ENCODE measurements around the gene POLH.
A peak's percentile ranks its signal among the peaks of the same experiment; 100 is the strongest.

POLH gene

DNA sequence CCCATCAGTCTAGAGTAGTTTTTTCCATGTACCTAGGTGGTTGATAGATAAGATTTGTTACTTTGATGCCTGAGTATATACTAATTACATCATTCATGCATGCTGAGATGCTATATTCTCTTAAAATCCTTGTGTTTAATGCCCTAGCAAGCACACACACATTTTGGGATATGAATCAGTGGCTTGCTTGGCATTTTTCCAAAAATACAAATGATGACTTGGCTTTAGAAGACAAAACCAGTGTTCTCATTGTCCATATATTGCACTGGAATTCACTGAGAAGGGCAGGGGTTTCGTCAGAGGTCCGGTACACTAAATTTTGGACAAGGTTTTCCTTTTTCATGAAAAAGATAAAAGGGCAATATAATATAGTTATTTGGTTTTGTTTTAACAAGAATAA is 28.2 kb downstream of the POLH start:
- Histone ChIP-seq H3K4me1 (ENCODE audit: control insufficient read depth, insufficient read depth, low read length) (no peaks in the 10 kb centered on the region), H3K27me3 (ENCODE audit: control insufficient read depth in 1 of 2, insufficient read depth in 2 of 2, low read length in 2 of 2) (no peaks in the 10 kb centered on the region), H3K36me3 (ENCODE audit: control insufficient read depth in 2 of 2, insufficient read depth in 2 of 2, low read length in 2 of 2) (peaks cover 11 to 12% of the 10 kb centered on the region in 2 donors), H3K27ac (ENCODE audit: low read length) (no peak overlapping the region), H3K9me3 (ENCODE audit: control insufficient read depth in 2 of 2, low read length in 2 of 2) (no peaks in the 10 kb centered on the region), H3K9ac (ENCODE audit: low read length in 2 of 2) (no peak overlapping the region), H3K4me3 (ENCODE audit: low read length in 2 of 2) (no peak overlapping the region)

DNA sequence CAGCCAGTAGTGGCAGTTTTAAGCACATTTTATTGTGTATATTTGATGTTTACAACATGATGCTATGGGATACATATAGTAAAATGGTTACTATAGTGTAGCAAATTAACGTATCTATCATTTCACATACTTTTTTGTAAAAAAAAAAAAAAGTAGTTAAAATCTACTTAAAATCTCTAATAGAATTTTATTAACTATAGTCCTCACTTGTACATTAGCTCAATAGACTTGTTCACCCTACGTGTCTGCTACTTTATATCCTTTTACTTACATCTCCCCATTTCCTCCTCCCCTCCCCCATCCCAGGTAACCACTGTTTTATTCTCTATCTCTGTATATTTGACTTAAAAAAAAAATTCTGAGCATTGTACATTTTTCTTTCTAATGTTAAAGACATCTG is 30.0 kb downstream of the POLH start:
- no peak overlapping the region for H3K27ac ChIP-seq (ENCODE audit: low read length)
- H3K9ac ChIP-seq (ENCODE audit: low read length in 2 of 2), result no peak overlapping the region
- peaks cover 8 to 12% of the 10 kb centered on the region in 2 donors for H3K36me3 ChIP-seq (ENCODE audit: control insufficient read depth in 2 of 2, insufficient read depth in 2 of 2, low read length in 2 of 2)
- H3K27me3 ChIP-seq (ENCODE audit: control insufficient read depth in 1 of 2, insufficient read depth in 2 of 2, low read length in 2 of 2), result no peaks in the 10 kb centered on the region
- no peaks in the 10 kb centered on the region for H3K9me3 ChIP-seq (ENCODE audit: control insufficient read depth in 2 of 2, low read length in 2 of 2)
- H3K4me1 ChIP-seq (ENCODE audit: control insufficient read depth, insufficient read depth, low read length), result no peaks in the 10 kb centered on the region
- no peak overlapping the region for H3K4me3 ChIP-seq (ENCODE audit: low read length in 2 of 2)

DNA sequence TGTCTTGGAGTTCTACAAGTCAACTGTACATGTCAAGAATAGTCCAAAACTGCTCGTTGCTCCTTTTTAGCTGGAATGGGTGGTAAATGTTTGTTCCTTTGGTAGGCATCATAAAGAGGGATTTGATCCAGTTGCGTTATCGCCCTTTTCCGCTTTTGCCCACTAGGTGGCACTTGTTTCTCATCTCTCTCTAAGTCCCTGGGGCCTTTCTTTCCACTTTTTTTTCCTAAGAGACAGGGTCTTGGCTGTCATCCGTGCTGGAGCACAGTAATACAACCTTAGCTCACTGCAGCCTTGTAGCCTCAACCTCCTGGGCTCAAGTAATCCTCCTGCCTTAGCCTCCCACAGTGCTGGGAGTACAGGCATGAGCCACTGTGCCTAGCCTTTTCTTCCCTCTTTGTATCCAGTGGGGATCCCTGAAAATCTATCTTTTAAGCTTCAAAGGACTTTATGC is 32.4 kb downstream of the POLH start:
- Histone ChIP-seq H3K27ac (ENCODE audit: low read length) (no peak overlapping the region), H3K4me3 (ENCODE audit: low read length in 2 of 2) (no peak overlapping the region), H3K36me3 (ENCODE audit: control insufficient read depth in 2 of 2, insufficient read depth in 2 of 2, low read length in 2 of 2) (peaks cover 10 to 12% of the 10 kb centered on the region in 2 donors), H3K9me3 (ENCODE audit: control insufficient read depth in 2 of 2, low read length in 2 of 2) (no peaks in the 10 kb centered on the region), H3K9ac (ENCODE audit: low read length in 2 of 2) (no peak overlapping the region), H3K4me1 (ENCODE audit: control insufficient read depth, insufficient read depth, low read length) (no peaks in the 10 kb centered on the region), H3K27me3 (ENCODE audit: control insufficient read depth in 1 of 2, insufficient read depth in 2 of 2, low read length in 2 of 2) (no peaks in the 10 kb centered on the region)

DNA sequence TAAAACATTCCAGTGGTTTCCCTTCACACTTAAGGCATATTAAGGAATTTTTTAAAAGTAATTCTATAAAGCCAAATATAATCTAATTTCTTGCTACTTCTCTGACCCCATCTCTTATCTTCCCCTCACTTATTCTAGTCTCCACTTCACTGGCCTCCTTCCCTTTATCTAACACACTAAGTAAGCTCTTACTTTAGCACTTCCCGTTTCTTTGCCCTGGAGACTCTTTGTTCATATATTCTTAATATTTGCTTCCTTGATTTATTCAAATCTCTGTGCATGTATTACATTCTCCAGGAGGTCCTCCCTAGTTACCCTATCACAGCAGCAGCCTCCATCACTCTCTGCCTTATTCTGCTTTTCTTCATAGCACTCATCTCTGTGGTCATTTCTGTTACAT is 32.8 kb downstream of the POLH start:
- Histone ChIP-seq H3K9me3 (ENCODE audit: control insufficient read depth in 2 of 2, low read length in 2 of 2) (no peaks in the 10 kb centered on the region), H3K27ac (ENCODE audit: low read length) (no peak overlapping the region), H3K9ac (ENCODE audit: low read length in 2 of 2) (no peak overlapping the region), H3K4me1 (ENCODE audit: control insufficient read depth, insufficient read depth, low read length) (no peaks in the 10 kb centered on the region), H3K27me3 (ENCODE audit: control insufficient read depth in 1 of 2, insufficient read depth in 2 of 2, low read length in 2 of 2) (no peaks in the 10 kb centered on the region), H3K4me3 (ENCODE audit: low read length in 2 of 2) (no peak overlapping the region), H3K36me3 (ENCODE audit: control insufficient read depth in 2 of 2, insufficient read depth in 2 of 2, low read length in 2 of 2) (peaks cover 10 to 12% of the 10 kb centered on the region in 2 donors)

DNA sequence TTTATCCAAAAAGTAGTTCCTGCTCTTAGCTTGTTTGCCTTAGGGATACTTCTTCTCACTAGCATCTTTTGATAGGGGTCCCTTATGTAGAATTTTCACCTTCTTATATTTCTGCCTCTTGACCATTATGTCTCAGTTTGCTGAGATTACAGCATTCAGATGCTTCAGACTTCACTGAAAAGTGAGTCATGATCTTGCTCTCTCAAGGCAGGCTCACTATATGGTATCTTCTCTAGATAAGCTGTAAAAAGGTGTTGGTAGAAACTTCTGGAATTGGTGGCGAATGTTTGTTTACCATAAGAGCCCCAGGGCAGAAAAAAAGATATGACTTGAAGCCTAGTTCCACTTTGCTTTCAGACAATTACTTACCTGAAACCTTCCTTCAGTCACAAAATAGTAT is 33.4 kb downstream of the POLH start:
- H3K9ac ChIP-seq (ENCODE audit: low read length in 2 of 2), result no peak overlapping the region
- H3K9me3 ChIP-seq (ENCODE audit: control insufficient read depth in 2 of 2, low read length in 2 of 2), result no peaks in the 10 kb centered on the region
- H3K4me1 ChIP-seq (ENCODE audit: control insufficient read depth, insufficient read depth, low read length), result no peaks in the 10 kb centered on the region
- no peak overlapping the region for H3K27ac ChIP-seq (ENCODE audit: low read length)
- no peaks in the 10 kb centered on the region for H3K27me3 ChIP-seq (ENCODE audit: control insufficient read depth in 1 of 2, insufficient read depth in 2 of 2, low read length in 2 of 2)
- H3K4me3 ChIP-seq (ENCODE audit: low read length in 2 of 2), result no peak overlapping the region
- peaks cover 11 to 14% of the 10 kb centered on the region in 2 donors for H3K36me3 ChIP-seq (ENCODE audit: control insufficient read depth in 2 of 2, insufficient read depth in 2 of 2, low read length in 2 of 2)

DNA sequence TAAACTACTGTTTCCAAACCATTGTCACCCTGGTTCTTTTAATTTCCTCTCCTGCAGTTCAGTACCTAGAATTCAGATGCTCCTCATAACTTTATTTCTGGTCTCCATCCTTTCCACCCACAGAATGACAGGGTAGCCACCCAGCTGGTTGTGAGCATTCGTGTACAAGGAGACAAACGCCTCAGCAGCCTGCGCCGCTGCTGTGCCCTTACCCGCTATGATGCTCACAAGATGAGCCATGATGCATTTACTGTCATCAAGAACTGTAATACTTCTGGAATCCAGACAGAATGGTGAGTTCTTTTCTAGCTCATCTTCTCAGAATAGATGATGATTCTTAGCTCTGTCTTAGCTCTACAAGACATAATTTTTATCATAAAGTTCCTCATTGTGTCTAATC is 34.4 kb downstream of the POLH start:
- H3K4me3 ChIP-seq (ENCODE audit: low read length in 2 of 2), result no peak overlapping the region
- H3K4me1 ChIP-seq (ENCODE audit: control insufficient read depth, insufficient read depth, low read length), result no peaks in the 10 kb centered on the region
- no peaks in the 10 kb centered on the region for H3K27me3 ChIP-seq (ENCODE audit: control insufficient read depth in 1 of 2, insufficient read depth in 2 of 2, low read length in 2 of 2)
- no peak overlapping the region for H3K9ac ChIP-seq (ENCODE audit: low read length in 2 of 2)
- H3K9me3 ChIP-seq (ENCODE audit: control insufficient read depth in 2 of 2, low read length in 2 of 2), result no peaks in the 10 kb centered on the region
- H3K36me3 ChIP-seq (ENCODE audit: control insufficient read depth in 2 of 2, insufficient read depth in 2 of 2, low read length in 2 of 2), result peaks cover 13 to 15% of the 10 kb centered on the region in 2 donors
- no peak overlapping the region for H3K27ac ChIP-seq (ENCODE audit: low read length)

DNA sequence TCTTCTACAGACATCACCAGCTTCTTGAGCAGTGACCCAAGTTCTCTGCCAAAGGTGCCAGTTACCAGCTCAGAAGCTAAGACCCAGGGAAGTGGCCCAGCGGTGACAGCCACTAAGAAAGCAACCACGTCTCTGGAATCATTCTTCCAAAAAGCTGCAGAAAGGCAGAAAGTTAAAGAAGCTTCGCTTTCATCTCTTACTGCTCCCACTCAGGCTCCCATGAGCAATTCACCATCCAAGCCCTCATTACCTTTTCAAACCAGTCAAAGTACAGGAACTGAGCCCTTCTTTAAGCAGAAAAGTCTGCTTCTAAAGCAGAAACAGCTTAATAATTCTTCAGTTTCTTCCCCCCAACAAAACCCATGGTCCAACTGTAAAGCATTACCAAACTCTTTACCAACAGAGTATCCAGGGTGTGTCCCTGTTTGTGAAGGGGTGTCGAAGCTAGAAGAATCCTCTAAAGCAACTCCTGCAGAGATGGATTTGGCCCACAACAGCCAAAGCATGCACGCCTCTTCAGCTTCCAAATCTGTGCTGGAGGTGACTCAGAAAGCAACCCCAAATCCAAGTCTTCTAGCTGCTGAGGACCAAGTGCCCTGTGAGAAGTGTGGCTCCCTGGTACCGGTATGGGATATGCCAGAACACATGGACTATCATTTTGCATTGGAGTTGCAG is 37.9 kb downstream of the POLH start:
- Histone ChIP-seq H3K27me3 (ENCODE audit: control insufficient read depth in 1 of 2, insufficient read depth in 2 of 2, low read length in 2 of 2) (no peaks in the 10 kb centered on the region), H3K4me3 (ENCODE audit: low read length in 2 of 2) (no peak overlapping the region), H3K9ac (ENCODE audit: low read length in 2 of 2) (no peak overlapping the region), H3K9me3 (ENCODE audit: control insufficient read depth in 2 of 2, low read length in 2 of 2) (no peaks in the 10 kb centered on the region), H3K4me1 (ENCODE audit: control insufficient read depth, insufficient read depth, low read length) (no peaks in the 10 kb centered on the region), H3K36me3 (ENCODE audit: control insufficient read depth in 2 of 2, insufficient read depth in 2 of 2, low read length in 2 of 2) (peaks cover 13 to 15% of the 10 kb centered on the region in 2 donors), H3K27ac (ENCODE audit: low read length) (no peak overlapping the region)

DNA sequence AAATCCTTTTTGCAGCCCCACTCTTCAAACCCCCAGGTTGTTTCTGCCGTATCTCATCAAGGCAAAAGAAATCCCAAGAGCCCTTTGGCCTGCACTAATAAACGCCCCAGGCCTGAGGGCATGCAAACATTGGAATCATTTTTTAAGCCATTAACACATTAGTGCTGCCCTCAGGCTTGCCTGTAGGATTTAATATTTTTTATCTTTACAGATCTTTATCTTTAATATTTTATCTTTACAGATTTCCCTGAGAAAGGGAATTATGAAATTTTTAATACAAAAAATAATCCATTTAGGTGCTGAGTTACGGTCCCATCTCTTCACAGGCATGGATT is 38.4 kb downstream of the POLH start:
- H3K9me3 ChIP-seq (ENCODE audit: control insufficient read depth in 2 of 2, low read length in 2 of 2), result no peaks in the 10 kb centered on the region
- no peak overlapping the region for H3K9ac ChIP-seq (ENCODE audit: low read length in 2 of 2)
- peaks cover 13 to 15% of the 10 kb centered on the region in 2 donors for H3K36me3 ChIP-seq (ENCODE audit: control insufficient read depth in 2 of 2, insufficient read depth in 2 of 2, low read length in 2 of 2)
- no peak overlapping the region for H3K4me3 ChIP-seq (ENCODE audit: low read length in 2 of 2)
- H3K27ac ChIP-seq (ENCODE audit: low read length), result no peak overlapping the region
- no peaks in the 10 kb centered on the region for H3K4me1 ChIP-seq (ENCODE audit: control insufficient read depth, insufficient read depth, low read length)
- no peaks in the 10 kb centered on the region for H3K27me3 ChIP-seq (ENCODE audit: control insufficient read depth in 1 of 2, insufficient read depth in 2 of 2, low read length in 2 of 2)

DNA sequence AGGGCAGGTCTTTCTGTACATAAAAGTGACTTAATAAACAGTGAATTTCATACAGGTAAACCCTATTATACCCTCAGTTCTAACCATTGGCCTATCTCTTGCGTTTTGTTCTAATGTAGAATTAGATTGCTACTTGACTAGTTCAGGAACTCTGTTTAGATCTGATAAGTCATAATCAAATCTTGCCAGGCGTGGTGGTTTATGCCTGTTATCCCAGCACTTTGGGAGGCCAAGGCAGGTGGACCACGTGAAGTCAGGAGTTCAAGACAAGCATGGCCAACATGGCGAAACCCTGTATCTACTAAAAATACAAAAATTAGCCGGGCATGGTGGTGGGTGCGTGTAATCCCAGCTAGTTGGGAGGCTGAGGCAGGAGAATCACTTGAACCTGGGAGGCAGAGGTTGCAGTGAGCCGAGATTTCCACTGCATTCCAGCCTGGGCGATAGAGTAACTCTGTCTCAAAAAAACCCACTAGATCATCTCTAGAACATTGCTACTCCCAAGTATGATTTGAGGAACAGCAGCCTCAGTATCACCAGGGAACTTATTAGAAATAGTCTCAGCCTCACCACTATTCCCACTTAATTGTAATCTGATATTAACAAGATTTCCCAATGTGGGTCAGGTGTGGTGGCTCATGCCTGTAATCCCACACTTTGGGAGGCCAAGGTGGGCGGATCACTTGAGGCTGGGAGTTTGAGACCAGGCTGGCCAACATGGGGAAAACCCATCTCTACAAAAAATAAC is 40.9 kb downstream of the POLH start:
- no peak overlapping the region for H3K27ac ChIP-seq (ENCODE audit: low read length)
- H3K9me3 ChIP-seq (ENCODE audit: control insufficient read depth in 2 of 2, low read length in 2 of 2), result no peaks in the 10 kb centered on the region
- H3K36me3 ChIP-seq (ENCODE audit: control insufficient read depth in 2 of 2, insufficient read depth in 2 of 2, low read length in 2 of 2), result peaks cover 25 to 33% of the 10 kb centered on the region in 2 donors
- no peak overlapping the region for H3K9ac ChIP-seq (ENCODE audit: low read length in 2 of 2)
- H3K27me3 ChIP-seq (ENCODE audit: control insufficient read depth in 1 of 2, insufficient read depth in 2 of 2, low read length in 2 of 2), result no peaks in the 10 kb centered on the region
- no peak overlapping the region for H3K4me3 ChIP-seq (ENCODE audit: low read length in 2 of 2)
- no peaks in the 10 kb centered on the region for H3K4me1 ChIP-seq (ENCODE audit: control insufficient read depth, insufficient read depth, low read length)

DNA sequence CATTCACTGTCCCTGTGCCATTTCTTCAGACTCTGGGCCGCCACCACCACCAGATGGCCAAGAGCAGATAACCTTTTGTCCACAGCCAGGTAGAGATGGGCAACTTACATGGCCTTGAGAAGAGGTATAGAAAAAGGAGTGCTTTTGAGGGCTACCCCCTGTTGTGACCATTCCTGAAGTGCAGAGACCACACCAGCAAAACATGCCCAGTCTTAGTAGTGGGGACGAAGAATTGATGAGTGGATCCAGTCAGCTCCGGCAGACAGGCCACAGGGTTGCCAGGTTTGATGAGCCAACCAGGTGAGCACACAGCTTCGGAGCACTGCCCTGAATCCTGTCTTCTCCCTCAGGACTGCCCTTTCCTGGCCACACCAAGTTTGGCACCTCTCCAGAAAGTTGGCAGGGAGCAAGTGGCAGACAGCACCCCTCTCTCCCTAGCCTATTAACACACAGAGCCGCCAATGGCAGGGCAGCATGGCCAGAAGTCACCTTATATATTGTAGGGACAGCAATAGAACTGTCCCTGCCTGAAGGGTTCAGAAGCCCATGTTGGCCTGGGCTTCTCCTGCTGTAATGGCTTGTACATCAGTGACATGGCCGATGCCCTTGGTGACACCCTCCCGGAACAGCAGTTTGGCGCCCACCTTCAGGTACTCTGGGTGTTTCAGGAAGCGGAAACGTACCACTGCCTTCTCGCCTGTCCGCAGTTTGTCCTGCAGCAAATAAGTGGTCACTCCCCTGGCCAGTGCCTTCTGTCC is 45.3 kb downstream of the POLH start:
- peak overlapping the region in 1 of 2 donors; percentile 1 for H3K9ac ChIP-seq (ENCODE audit: low read length in 2 of 2)
- no peaks in the 10 kb centered on the region for H3K9me3 ChIP-seq (ENCODE audit: control insufficient read depth in 2 of 2, low read length in 2 of 2)
- H3K27me3 ChIP-seq (ENCODE audit: control insufficient read depth in 1 of 2, insufficient read depth in 2 of 2, low read length in 2 of 2), result no peaks in the 10 kb centered on the region
- H3K36me3 ChIP-seq (ENCODE audit: control insufficient read depth in 2 of 2, insufficient read depth in 2 of 2, low read length in 2 of 2), result peaks cover 49 to 55% of the 10 kb centered on the region in 2 donors
- no peak overlapping the region for H3K27ac ChIP-seq (ENCODE audit: low read length)
- peaks cover 3% of the 10 kb centered on the region for H3K4me1 ChIP-seq (ENCODE audit: control insufficient read depth, insufficient read depth, low read length)
- no peak overlapping the region for H3K4me3 ChIP-seq (ENCODE audit: low read length in 2 of 2)

All from stomach smooth muscle (tissue), 2 donors.